ENCODE measurements around the gene CA7.

DNA sequence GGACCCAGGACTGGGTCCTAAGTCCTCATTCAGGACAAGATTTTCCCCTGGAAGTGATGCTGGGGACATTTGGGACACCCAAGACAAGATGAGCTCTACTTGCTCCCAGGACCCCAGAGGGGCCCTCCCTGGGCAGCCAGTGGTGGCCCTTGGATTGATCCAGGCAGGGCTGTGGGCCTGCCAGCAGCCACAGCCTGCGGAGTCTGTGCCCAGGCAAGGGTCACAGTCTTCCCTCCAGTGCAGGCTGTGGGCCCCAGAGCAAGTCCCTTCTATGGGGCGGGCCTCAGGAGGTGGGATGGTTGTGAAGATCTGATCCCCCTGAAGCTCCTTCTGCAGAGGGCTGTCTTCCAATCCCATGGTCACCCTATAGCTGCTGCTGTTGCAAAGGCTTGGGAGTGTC lies 12.6 kb downstream of the CA7 start:
- TF ChIP-seq, protein P1, sequence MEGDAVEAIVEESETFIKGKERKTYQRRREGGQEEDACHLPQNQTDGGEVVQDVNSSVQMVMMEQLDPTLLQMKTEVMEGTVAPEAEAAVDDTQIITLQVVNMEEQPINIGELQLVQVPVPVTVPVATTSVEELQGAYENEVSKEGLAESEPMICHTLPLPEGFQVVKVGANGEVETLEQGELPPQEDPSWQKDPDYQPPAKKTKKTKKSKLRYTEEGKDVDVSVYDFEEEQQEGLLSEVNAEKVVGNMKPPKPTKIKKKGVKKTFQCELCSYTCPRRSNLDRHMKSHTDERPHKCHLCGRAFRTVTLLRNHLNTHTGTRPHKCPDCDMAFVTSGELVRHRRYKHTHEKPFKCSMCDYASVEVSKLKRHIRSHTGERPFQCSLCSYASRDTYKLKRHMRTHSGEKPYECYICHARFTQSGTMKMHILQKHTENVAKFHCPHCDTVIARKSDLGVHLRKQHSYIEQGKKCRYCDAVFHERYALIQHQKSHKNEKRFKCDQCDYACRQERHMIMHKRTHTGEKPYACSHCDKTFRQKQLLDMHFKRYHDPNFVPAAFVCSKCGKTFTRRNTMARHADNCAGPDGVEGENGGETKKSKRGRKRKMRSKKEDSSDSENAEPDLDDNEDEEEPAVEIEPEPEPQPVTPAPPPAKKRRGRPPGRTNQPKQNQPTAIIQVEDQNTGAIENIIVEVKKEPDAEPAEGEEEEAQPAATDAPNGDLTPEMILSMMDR (IDR thresholded peaks at IDR 0.05; ENCODE audit: low read length) = no peak
- TF ChIP-seq EZH2 (optimal IDR thresholded peaks at IDR 0.05; ENCODE audit: low read depth, low read length) (no peak), EZH2phosphoT487 (IDR thresholded peaks at IDR 0.05; ENCODE audit: low read length) (no peak)
